Bronchial epithelial cell (primary cell): ENCODE measurements around the gene RAB40B. TPM values are rescaled to one million over a fixed set of nuclear protein-coding genes. Genes with fewer than 3 reads are reported as not detected.

Experiments
- DNase-seq: peaks from one replicate; pipeline ENCODE4 v3.0.0-alpha.2; 2010; ENCODE audit warnings: low read depth
- FAIRE-seq: peaks from 2 replicates; lab custom pipeline; 2011; peaks lifted over from hg19 to GRCh38; lab: Jason Lieb, UNC
- H3K27me3 ChIP-seq: 2 replicates; pipeline ENCODE4 v1.5.1; 2011; ENCODE audit warnings: low read length; ENCODE audit not compliant: control insufficient read depth, insufficient read depth
- H3K36me3 ChIP-seq: 2 replicates; pipeline ENCODE4 v1.5.1; 2011; ENCODE audit warnings: low read length; ENCODE audit not compliant: control insufficient read depth, insufficient read depth
- H3K4me3 ChIP-seq: 2 replicates; pipeline ENCODE4 v1.5.1; 2011; ENCODE audit warnings: mild to moderate bottlenecking, low read depth, low read length, control low read depth
- CTCF ChIP-seq: IDR thresholded peaks from 2 replicates; pipeline ENCODE4 v1.5.1; 2011; ENCODE audit warnings: mild to moderate bottlenecking, moderate library complexity, low read length, control low read depth, inconsistent platforms; ENCODE audit not compliant: insufficient read depth, severe bottlenecking
- total RNA-seq: library from RNA; depleted of rRNA; stranded (reverse); fragments of >200 nt; gene quantifications from 2 replicates; pipeline ENCODE4 v1.2.1, GENCODE V29; 2014

The RAB40B gene
- total RNA-seq, 1 donor from 2014 or later: 3.4 TPM

GRCh38 chr17:82729479-82730260 is 31.2 kb upstream of the RAB40B start:
- peaks cover 9% of the 10 kb centered on the region for H3K36me3 ChIP-seq
- TF ChIP-seq CTCF: no peak
- no peak for FAIRE-seq
- no peaks in the 10 kb centered on the region for H3K27me3 ChIP-seq
- no peak overlapping the region for H3K4me3 ChIP-seq
- no peak for DNase-seq

GRCh38 chr17:82726427-82726826 is 27.9 kb upstream of the RAB40B start:
- TF ChIP-seq CTCF: no peak
- DNase-seq (no peak), FAIRE-seq (no peak)
- Histone ChIP-seq H3K36me3 (peaks cover 12% of the 10 kb centered on the region), H3K27me3 (no peaks in the 10 kb centered on the region), H3K4me3 (no peak overlapping the region)

- peak; percentile 86 for FAIRE-seq
Measured at GRCh38 chr17:82723169-82723807, 24.8 kb upstream of the RAB40B start.

GRCh38 chr17:82722341-82723013 is 24.0 kb upstream of the RAB40B start:
- Histone ChIP-seq H3K27me3 (no peaks in the 10 kb centered on the region), H3K36me3 (peaks cover 9% of the 10 kb centered on the region), H3K4me3 (no peak overlapping the region)
- TF ChIP-seq CTCF: no peak
- no peak for DNase-seq
- no peak for FAIRE-seq

More at GRCh38 chr17:82723169-82723807, 24.8 kb upstream of the RAB40B start:
- no peak for TF ChIP-seq CTCF
- Histone ChIP-seq H3K4me3 (no peak overlapping the region), H3K27me3 (no peaks in the 10 kb centered on the region), H3K36me3 (peaks cover 9% of the 10 kb centered on the region)
- no peak for DNase-seq

GRCh38 chr17:82720204-82720603 is 21.7 kb upstream of the RAB40B start:
- H3K36me3 ChIP-seq: peaks cover 7% of the 10 kb centered on the region
- TF ChIP-seq CTCF: no peak
- no peak overlapping the region for H3K4me3 ChIP-seq
- H3K27me3 ChIP-seq: no peaks in the 10 kb centered on the region
- DNase-seq: no peak
- no peak for FAIRE-seq
